ENCODE data around the gene NAPB.
"Not testable (repeated sequence)": the region's sequence is repeated elsewhere in the genome, so short reads cannot be mapped to it uniquely, and the experiment has no call there.

Gene NAPB

DNA sequence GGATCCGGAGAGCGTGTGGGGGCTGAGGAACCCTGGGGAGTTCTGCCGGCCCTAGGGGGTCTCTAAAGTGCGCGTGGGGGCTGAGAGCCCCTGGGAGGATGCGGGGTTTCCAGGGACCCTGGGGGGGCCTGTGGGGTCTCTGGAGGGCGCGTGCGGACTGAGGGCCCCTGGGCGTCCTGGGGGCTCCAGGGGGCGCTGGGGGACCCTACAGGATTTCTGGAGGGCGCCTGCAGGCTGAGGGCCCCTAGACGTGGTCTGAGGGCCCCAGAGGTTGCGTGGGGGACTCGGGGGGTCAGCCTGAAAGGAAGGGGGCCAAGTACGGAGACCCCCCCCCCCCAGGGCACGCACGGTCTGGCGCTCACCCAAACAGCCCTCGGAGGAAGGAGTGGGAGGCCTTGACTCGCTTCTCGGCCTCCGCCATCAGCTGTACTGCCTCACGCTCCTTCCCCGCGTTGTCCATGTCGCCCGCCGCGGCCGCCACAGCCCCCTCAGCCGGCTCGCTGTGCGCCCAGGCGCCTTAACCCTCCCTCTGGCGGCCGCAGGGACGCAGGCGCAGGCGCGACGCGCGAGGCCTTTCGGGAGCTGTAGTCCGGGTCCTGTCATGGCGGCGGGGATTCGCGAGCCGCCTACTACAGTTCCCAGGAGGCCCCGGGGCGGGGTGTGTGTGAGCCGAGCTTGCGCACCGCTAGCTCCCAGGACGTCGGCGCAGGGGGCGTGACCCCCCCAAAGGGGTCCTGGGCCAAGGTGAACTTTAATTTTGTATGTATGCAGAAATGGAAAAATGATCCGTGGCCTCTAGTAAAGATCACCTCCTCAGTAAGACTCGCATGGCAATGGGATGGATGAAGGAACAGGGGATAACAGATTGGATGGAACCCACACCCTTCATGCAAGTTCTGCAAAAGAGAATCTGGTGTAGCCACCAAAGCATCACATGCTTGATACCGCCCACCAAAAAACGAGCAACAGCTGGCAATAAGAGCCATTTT, at the start of gene NAPB:
TSS of gene NAPB (minus strand) at position 546 of the 989 bp plus-strand sequence. CDS start at position 460, 86 bp downstream.
- DNase-seq: peak; percentile 91

DNA sequence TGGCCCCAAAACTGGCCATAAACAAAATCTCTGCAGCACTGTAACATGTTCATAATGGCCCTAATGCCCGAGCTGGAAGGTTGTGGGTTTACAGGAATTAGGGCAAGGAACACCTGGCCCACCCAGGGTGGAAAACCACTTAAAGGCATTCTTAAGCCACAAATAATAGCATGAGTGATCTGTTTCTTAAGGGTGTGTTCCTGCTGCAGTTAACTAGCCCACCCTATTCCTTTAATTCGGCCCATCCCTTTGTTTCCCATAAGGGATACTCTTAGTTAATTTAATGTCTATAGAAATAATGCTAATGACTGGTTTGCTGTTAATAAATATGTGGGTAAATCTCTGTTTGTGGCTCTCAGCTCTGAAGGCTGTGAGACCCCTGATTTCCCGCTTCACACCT, 45.7 kb upstream of the NAPB start:
- not testable (repeated sequence) for DNase-seq

DNA sequence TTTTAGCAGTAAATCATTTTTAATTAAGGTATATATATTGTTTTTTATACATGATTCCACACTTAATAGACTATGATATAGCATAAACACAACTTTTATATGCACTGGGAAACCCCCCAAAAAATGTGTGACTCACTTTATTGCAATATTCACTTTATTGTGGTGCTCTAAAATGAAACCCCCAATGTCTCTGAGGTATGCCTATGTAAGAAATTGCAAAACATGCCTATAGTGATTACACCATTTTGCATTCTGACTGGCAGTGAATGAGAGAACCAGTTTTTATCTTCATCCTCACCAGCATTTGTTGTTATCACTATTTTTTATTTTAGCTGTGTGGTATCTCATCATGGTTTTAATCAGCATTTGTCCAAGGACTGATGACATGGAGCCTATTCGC, 39.9 kb upstream of the NAPB start:
- no peak for DNase-seq

DNA sequence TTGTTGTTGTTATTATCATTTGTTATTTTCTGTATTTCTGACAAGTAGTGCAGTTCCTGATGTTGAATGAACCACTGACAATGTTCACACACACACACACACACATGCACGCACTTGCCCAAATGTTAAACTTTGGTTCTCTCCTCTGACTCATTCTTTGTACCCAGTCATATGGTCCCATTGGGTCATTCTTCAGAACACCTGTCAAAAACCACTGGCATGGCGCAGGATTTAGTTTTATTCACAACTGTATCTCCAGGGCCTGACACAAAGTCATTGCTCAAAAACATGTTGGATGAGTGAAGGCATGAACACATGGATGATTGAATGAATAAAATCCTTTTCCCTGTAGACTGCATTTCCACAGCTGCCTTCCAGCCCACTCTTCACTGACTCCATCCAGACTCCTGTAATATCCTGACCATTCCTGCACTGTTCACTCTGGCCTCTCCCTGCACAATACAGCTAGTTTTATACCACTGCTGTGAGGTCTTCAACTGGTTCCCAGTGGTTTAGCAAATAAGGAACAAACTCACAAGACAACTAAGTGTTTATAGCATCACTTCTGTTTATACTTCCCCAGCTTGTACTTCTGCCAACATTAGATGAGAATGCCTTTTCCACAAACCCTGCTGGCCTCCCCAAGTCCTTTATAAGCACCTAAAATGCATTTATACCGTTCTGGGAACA, 38.3 kb upstream of the NAPB start:
- DNase-seq: no peak

DNA sequence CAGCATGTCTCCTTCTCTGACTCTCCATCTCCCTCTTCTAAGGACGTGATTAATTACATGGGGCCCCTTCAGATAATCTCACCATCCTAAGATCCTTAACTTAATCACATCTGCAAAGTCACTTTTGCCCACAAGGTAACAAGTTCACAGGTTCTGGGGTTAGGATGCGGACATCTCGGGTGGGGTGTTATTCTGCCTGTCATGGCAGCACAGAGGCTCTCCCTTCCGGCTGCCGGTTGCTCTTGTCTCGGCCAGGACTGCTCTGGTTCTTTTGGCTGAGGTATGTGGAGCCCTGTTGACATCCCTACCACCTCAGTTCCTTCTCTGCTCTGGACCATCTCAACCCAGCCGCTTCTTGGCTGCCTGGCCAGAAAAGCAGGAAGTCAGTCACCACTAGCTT, 35.6 kb upstream of the NAPB start:
- no peak for DNase-seq

DNA sequence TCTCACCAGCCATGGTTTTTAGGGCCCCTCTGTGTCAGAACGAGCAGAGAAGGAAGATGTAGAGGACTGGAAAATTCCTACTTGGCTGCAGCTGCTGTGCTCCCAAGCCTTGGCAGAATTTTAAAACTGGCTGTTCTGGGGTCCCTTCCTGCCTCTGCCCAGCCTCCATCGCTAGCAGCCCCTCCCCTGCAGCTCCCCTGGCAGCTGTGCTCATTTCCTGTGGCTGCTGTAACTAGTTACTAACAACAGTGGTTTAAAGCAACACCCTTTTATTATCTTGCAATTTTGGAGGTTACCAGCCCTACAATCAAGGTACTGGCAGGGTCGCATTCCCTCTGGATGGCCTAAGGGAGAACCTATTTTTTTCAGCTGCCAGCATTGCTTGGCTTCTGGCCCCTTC, 35.1 kb upstream of the NAPB start:
- DNase-seq: no peak

DNA sequence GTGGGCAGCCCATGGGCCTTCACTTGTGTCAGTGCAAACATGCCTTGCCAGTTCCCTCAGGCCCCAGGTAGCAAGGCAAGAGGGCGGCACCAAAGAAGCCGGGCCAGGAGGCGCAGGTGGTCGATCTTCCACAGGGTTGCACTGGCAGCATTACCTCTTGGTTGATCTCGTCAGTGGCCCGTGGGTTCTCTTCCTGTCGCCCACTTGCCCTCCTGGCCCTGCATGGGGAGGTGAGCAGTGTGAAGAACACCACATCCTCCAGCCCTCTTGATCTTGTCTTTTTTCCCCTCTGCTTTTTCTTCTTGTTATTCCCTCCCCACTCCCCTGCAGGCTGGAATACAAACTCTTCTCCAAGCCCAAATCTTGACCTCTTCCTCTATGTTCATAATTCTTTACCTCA, 34.4 kb upstream of the NAPB start:
- no peak for DNase-seq

DNA sequence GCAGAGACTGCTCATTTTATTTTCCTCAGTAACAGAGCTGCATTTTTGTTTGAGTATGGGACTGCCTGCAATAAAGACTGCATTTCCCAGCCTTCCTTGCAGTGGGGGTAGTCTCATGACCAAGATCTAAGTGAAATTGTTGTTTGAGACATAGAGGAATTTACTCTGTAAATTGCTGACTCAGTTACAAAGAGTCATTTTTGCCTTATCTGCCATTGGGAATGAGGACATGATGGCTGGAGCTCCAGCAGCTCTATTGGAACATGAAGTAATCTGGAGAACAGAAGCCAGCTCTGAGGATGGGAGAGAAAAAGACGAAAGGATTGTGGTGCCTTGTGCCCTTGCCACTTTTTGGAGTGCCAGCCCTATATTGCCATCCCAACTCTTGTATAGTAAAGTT, 33.5 kb upstream of the NAPB start:
- no peak for DNase-seq

DNA sequence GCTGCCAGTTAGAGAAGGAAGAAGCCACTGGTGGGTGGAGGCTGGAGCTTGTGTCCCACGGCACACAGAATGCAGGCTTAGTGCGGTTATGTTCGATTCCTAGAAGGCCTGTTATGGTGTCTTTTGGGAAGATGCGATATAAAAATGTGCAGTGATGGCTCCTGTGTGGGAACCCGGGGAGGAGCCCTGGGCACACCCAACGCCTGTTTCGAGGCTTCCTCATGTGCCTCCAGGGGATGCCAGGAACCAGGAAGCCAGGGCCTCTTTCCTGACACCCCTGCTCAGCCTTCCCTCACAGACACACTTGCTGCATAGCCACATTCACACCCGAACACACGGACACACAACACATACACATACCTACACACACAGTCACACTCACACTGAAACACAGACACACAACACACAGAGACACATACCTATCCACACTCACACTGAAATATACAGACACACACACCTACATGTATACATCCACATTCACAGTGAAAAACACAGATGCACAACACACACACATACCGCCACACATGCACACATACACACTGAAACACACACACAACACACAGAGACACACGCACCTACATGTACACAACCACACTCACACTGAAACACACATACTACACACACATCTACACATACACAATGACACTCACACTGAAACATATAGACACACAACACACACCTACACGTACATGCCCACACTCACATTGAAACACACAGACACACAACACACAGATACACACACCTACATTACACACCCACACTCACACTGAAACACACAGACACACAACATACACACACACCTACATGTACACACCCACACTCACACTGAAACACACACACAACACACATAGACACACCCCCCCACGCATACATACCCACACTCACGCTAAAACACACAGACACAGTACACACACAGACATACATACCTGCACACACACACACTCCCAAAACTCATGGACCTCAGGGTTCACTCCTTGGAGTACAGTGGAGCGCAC, 32.6 kb upstream of the NAPB start:
- no peak for DNase-seq

DNA sequence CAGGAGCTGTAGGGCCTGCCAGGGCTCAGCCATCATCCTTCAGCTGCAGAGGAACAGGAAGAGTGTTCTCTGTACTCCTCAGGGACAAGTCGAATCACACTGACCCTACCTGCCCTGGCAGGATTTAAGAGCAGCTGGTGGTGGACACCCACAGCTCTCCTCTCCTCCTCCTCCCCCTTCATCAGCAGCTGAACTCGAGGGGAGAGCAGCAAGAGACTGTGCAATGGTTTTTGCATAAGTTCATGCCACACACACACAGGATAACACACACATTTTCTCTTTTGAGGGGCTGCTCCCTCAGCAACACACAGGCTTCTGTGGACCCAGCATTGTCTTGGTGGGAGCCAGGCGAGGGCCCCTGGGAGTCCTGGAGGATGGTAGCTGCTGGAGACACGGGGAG, 31.5 kb upstream of the NAPB start, which contains the start of gene CST11:
TSS of gene CST11 (minus strand) at position 101 of the 400 bp plus-strand sequence. CDS start at position 36, 65 bp downstream.
- DNase-seq: no peak

DNA sequence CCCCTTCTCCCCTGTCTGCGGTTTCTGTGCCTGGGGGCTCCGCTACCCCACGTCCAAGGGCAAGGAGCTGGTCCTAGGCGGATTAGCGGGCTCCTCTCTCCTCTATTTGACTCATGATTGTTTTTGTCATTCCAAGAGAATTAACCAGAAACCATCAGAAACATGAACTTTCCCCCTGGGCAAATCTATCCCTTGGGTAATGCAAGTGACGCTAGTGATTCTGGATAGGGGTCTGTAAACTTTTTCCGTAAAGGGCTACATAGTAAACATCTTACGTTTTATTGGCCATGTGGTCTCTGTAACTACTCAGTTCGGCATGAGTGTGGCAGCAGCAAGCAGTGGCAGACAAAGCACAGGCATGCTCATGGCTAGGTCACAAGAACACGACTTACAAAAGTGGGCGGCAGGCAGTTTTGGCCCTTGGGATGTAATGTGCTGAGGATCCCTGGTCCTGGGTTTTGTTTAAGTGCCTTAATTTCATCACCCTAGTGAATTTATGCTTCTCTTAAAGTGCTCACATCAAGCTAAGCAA, 30.7 kb upstream of the NAPB start:
- no peak for DNase-seq

DNA sequence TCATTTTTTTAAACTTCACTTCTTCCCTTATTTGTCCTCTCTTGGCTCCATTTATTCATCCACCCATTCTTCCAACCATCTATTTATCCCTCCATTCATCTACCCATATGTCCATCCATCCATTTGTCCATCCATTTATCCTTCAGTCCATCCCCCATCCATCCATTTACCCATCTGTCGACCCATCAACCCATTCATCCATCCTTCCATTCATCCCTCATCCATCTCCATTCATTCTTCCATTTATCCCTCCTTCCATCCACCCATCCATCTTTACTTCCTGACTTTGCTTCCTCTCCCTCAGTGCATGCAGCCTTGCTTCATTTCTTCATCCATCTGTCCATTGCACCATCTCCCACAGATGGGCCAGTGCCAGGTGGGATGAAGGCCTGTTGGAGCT, 29.6 kb upstream of the NAPB start:
- no peak for DNase-seq

DNA sequence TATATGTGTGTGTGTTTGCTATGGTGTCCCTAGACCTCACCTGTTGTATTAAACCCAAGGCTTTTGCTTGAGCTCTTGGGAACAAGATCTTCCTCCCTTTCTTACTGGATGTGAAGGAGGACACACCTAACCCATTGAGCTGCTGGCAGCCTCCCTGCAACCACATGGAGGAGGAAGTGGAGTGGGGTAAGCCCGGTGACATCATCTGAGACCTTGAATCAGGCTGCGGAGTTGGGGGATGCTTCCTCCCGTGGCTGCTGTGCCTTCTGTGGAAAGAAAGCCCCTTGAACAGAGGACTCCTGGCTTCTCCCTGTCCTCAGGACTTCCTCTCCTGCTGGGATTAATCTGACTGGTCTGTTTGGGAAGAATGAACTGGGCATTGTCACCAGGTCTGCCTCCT, 28.1 kb upstream of the NAPB start:
- DNase-seq: no peak

DNA sequence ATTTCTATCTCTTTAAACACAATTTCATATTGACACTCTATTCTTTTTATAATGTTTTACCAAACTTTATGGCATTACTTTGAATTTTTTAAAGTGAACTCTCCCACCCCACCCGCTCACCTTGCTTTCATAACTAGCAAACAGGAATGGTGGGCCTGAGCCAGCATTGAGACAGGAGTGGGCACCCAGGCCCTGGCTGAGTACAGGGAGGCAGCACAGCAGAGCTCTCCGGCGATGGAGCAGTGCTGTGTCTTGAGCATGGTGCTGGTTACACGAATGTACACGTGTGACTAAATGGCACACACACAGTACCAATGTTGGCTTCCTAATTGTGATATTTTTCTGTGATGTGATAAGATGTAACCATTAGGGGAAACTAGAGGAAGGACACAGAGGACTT, 26.9 kb upstream of the NAPB start:
- DNase-seq: no peak

DNA sequence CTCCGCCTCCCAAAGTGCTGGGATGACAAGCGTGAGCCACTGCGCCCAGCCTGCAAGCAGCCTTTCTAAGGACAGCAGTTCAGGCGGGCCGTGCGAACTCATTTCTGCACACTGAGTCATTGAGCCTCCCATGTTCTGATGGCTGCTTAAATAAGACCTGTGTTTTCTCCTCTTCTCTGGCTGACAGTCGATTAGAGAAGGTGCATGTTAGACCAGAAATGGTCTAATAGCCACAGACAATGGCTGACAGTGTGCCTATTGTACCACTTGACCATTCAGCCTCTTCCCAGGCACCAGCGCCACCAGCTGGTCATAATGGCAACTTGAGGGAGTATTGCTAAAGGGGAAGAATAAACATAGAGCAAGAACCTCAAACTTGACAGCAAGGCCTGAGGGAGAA, 25.2 kb upstream of the NAPB start:
- DNase-seq: peak; percentile 22

DNA sequence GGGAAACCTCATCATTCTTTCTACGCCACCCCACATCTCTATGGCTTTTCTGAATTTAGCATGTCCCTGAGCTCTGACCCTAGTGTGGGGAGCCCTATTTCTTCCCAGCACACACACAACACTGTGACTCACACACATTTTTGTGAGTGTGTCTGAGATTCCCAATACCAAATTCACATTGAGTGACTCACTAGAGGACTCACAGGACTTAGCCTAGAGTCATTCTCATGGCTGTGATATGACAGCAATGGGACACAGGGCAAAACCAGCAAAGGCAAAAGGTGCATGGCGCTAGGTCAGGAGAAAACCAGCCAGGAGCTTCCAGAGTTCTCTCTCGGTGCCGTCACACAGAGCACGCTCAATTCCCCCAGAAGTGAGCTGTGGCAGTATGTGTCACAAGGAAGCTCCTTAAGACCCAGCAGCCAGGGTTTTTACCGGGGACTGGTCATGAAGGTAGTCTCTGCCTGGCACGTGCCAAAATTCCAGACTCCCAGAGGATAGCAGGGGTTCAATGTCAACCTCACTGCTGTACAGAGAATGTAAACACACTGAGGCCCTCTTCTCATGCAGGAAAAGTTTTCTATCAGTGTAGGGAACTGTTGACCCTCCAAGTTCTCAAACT, 24.4 kb upstream of the NAPB start:
- peak; percentile 80 for DNase-seq

DNA sequence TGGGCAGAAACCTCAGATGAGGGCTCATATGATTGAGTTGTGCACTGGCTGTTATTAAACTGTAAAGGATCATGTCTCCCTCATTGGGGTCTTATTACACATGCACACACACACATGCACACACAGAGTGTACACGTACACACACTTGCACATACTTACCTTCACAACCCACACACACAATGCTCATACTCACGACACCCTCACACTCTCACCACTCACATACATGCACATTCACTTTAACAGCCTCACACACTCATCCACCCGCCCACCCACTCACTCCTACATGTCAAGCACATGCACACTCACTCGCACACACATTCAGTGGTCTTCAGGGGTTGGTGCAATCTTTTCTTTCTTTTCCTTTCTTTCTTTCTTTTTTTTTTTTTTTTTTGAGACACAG, 23.6 kb upstream of the NAPB start:
- no peak for DNase-seq

DNA sequence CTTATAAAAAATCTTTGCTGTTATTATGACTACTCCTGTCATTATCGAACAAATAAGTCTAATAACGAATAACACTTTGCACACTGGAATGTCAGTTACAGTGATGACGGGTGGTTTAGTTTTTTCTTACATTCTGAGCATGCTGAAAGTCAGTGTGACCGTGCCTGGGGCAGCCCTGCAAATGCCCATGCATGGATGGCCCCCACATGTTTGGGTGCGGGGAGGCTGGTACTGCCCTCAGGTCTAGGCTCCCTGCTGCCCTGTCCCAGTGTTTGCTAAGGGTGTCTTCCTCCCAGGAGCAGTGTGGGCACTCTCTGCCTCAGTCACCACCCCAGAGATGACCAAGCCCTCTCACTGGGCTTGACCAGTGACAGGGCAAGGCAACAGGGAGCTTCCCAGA, 21.1 kb upstream of the NAPB start:
- no peak for DNase-seq

DNA sequence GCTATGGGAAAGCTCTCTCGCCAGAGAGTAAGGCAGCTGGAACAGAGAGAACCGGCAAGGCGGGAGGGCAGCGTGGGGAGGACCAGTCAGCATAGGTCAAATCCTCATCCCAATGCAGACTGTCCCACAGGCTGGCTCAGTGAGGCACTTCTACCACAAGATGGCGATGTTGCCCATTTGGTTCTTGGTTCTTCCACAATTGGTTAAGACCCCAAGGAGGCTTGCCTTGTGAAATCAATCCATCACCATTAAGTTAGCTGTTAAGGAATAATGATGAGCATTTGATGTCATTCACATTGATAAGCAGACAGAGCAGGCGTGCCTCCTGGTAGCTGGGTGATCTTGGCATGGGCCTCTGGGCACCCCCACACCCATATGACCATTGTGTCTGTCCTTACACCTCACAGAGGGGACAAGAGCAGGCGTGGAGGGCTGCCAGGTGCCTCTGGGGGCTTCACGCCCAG, 20.6 kb upstream of the NAPB start:
- peak; percentile 77 for DNase-seq

DNA sequence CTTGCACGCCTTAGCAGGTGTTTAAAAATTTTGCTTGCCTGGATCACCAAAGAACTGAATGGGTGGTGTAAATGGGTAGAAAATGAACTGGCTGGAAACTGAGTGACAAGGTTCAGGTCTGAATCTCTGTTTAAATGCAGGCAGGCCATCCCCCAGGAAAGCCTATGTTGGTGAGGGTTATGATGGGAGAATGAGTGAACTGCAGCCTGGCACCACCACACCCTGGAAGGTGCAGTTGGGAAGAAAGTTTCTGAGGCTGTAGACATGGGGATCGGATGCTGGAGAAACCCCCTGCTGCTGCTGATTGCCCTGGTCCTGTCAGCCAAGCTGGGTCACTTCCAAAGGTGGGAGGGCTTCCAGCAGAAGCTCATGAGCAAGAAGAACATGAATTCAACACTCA, 18.7 kb upstream of the NAPB start:
- DNase-seq: no peak

DNA sequence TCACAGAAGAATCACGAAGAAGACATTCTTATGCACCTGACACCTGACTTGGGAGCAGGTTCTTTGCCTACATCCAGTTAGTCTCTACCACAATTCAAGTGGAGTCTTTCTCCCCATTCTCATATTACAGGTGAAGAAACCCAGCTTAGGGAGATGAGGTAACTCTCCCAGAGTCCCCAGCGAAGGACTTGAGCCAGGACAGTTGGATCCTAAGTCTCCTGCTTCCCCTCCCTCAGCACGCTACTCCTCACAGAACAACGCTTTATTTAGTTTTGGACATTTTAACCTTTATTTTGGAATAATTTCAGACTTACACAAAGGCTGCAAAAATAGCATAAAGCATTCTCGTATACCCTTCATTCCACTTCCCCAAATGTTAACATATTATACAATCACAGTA, 17.4 kb upstream of the NAPB start:
- DNase-seq: no peak

Data from fibroblast of upper back skin (primary cell).